Activated CD8-positive, alpha-beta T cell treated with anti-CD3 and anti-CD28 coated beads for 36 hours (primary cell): Measurements from ENCODE around the gene AGK. TPM values are rescaled to one million over a fixed set of nuclear protein-coding genes. Genes with fewer than 3 reads are reported as not detected.

ENCODE experiments used
- ATAC-seq: fragments of 200-7000 bp; cut with Tn5 transposase; one replicate; pipeline ENCODE4 v1.10.0; 2021; ENCODE audit warnings: mild to moderate bottlenecking, moderate library complexity
- CTCF ChIA-PET: fragments of 350-600 bp; sonication (Branson Sonifier 250); formaldehyde crosslinking; loops from one replicate; lab custom pipeline; 2021; ENCODE audit warnings: antibody characterized with exemption; lab: Charles Lee
- POLR2A ChIA-PET: fragments of 350-600 bp; sonication (Branson Sonifier 250); formaldehyde crosslinking; loops from one replicate; lab custom pipeline; 2021; ENCODE audit warnings: antibody characterized with exemption; lab: Charles Lee
- DNase-seq: peaks from one replicate; pipeline ENCODE4 v3.0.0-alpha.2; 2020
- H3K27ac Mint-ChIP-seq: one replicate; pipeline ENCODE4 v1.8.0; 2021; ENCODE audit warnings: mild to moderate bottlenecking, mixed read lengths
- H3K27me3 Mint-ChIP-seq: one replicate; pipeline ENCODE4 v1.8.0; 2021; ENCODE audit warnings: mixed read lengths
- H3K36me3 Mint-ChIP-seq: one replicate; pipeline ENCODE4 v1.8.0; 2021; ENCODE audit warnings: low read depth, mixed read lengths
- H3K4me1 Mint-ChIP-seq: one replicate; pipeline ENCODE4 v1.8.0; 2021; ENCODE audit warnings: low read depth, mixed read lengths
- H3K4me3 Mint-ChIP-seq: one replicate; pipeline ENCODE4 v1.8.0; 2021; ENCODE audit warnings: mild to moderate bottlenecking, moderate library complexity, mixed read lengths
- H3K9me3 Mint-ChIP-seq: one replicate; pipeline ENCODE4 v1.8.0; 2021; ENCODE audit warnings: mixed read lengths
- CTCF ChIP-seq: fragments of 200-600 bp; IDR thresholded peaks from one replicate; pipeline ENCODE4 v1.8.0; 2022; ENCODE audit warnings: antibody characterized with exemption, mild to moderate bottlenecking
- intact Hi-C: fragments of 100-400 bp; cut with micrococcal nuclease; formaldehyde crosslinking; loops from one replicate; pipeline ENCODE4 v1.10.0; 2022
- total RNA-seq, 2 experiments: library from RNA; stranded (reverse); gene quantifications; one replicate each; pipeline ENCODE4 v1.2.3, GENCODE V29; 2021

Gene AGK
- total RNA-seq, 2 experiments from 2014 or later: 70.1 to 73.7 TPM

- H3K36me3 Mint-ChIP-seq: no peaks in the 10 kb centered on the region
- ChIA-PET POLR2A (no interaction called here), CTCF (interaction anchor here (1.7 to 3.3 kb wide), 4 partner anchors 8 to 113 kb away, joined by 6 to 33 read pairs (median 15); partner anchors contain the start of gene AGK)
- no peak for TF ChIP-seq CTCF
- peaks cover 15% of the 10 kb centered on the region for H3K27me3 Mint-ChIP-seq
- no peak for ATAC-seq
- no peaks in the 10 kb centered on the region for H3K9me3 Mint-ChIP-seq
- no peak overlapping the region for H3K4me3 Mint-ChIP-seq
- H3K27ac Mint-ChIP-seq: no peak overlapping the region
- DNase-seq: no peak
- H3K4me1 Mint-ChIP-seq: no peaks in the 10 kb centered on the region
- intact Hi-C loops: no loop called here
These were observed 16.2 kb upstream of the AGK start for GRCh38 chr7:141534757-141535737.

GRCh38 chr7:141537906-141538305 lies 13.3 kb upstream of the AGK start:
- no peaks in the 10 kb centered on the region for H3K36me3 Mint-ChIP-seq
- H3K4me3 Mint-ChIP-seq: no peak overlapping the region
- H3K4me1 Mint-ChIP-seq: no peaks in the 10 kb centered on the region
- H3K9me3 Mint-ChIP-seq: no peaks in the 10 kb centered on the region
- TF ChIP-seq CTCF: no peak
- intact Hi-C loops: no loop called here
- no peak overlapping the region for H3K27ac Mint-ChIP-seq
- ChIA-PET POLR2A (no interaction called here), CTCF (no interaction called here)
- ATAC-seq (no peak), DNase-seq (no peak)
- H3K27me3 Mint-ChIP-seq: peaks cover 15% of the 10 kb centered on the region

GRCh38 chr7:141541375-141541774 lies 9.8 kb upstream of the AGK start:
- POLR2A ChIA-PET: interaction anchor here (2.0 kb wide), 1 partner anchor 9 kb away, joined by 6 read pairs; no protein-coding TSS in a partner anchor
- H3K9me3 Mint-ChIP-seq: no peaks in the 10 kb centered on the region

GRCh38 chr7:141544831-141545230 lies 6.4 kb upstream of the AGK start:
- no peaks in the 10 kb centered on the region for H3K36me3 Mint-ChIP-seq
- CTCF ChIA-PET: interaction anchor here (0.6 kb wide), 1 partner anchor 81 kb away, joined by 3 read pairs; no protein-coding TSS in a partner anchor

More at GRCh38 chr7:141541375-141541774, 9.8 kb upstream of the AGK start:
- no peaks in the 10 kb centered on the region for H3K36me3 Mint-ChIP-seq
- no peaks in the 10 kb centered on the region for H3K4me1 Mint-ChIP-seq
- no peak overlapping the region for H3K27ac Mint-ChIP-seq
- intact Hi-C loops: no loop called here
- H3K4me3 Mint-ChIP-seq: no peak overlapping the region
- CTCF ChIA-PET: interaction anchor here (3.7 kb wide), 1 partner anchor 7 kb away, joined by 23 read pairs; no protein-coding TSS in a partner anchor
- ATAC-seq (no peak), DNase-seq (no peak)
- no peak for TF ChIP-seq CTCF
- H3K27me3 Mint-ChIP-seq: peaks cover 10% of the 10 kb centered on the region

More at GRCh38 chr7:141544831-141545230, 6.4 kb upstream of the AGK start:
- Mint-ChIP-seq H3K27ac (no peak overlapping the region), H3K9me3 (no peaks in the 10 kb centered on the region), H3K27me3 (peaks cover 2% of the 10 kb centered on the region), H3K4me3 (no peak overlapping the region), H3K4me1 (no peaks in the 10 kb centered on the region)
- POLR2A ChIA-PET: interaction anchor here (0.9 kb wide), 1 partner anchor 11 kb away, joined by 3 read pairs; no protein-coding TSS in a partner anchor
- ATAC-seq: no peak
- no peak for DNase-seq
- TF ChIP-seq CTCF: no peak
- intact Hi-C loops: no loop called here
